ENCODE measurements around the gene CEACAM8.
"Not testable (repeated sequence)": the region's sequence is repeated elsewhere in the genome, so short reads cannot be mapped to it uniquely, and the experiment has no call there.

The CEACAM8 gene

DNA sequence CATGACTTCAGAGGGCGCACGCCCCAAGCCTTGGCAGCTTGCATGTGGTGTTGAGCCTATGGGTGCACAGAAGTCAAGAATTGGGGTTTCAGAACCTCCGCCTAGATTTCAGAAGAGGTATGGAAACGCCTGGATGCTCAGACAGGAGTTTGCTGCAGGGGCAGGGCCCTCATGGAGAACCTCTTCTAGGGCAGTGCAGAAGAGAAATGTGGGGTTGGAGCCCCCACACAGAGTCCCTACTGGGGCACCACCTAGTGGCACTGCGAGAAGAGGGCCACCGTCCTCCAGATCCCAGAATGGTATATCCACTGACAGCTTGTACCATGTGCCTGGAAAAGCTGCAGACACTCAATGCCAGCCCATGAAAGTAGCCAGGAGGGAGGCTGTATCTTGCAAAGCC is 44.2 kb downstream of the CEACAM8 start:
- in situ Hi-C loops (cut with HindIII; ENCODE audit: low pct_ligation_motif_present, low pct_unique_long_range_greater_than_20kb, low sequenced_read_pairs); DNase-seq: not testable (repeated sequence)

DNA sequence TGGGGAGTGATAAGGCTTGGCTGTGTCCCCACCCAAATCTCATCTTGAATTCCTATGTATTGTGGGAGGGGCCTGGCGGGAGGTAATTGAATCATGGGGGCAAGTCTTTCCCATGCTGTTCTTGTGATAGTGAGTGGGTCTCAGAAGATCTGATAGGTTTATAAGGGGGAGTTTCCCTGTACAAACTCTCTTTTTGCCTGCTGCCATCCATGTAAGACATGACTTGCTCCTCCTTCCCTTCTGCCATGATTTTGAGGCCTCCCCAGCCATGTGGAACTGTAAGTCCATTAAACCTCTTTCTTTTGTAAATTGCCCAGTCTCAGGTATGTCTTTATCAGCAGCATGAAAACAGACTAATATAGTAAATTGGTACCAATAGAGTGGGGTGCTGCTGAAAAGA is 45.7 kb downstream of the CEACAM8 start:
- in situ Hi-C loops (cut with HindIII; ENCODE audit: low pct_ligation_motif_present, low pct_unique_long_range_greater_than_20kb, low sequenced_read_pairs) = not testable (repeated sequence)

DNA sequence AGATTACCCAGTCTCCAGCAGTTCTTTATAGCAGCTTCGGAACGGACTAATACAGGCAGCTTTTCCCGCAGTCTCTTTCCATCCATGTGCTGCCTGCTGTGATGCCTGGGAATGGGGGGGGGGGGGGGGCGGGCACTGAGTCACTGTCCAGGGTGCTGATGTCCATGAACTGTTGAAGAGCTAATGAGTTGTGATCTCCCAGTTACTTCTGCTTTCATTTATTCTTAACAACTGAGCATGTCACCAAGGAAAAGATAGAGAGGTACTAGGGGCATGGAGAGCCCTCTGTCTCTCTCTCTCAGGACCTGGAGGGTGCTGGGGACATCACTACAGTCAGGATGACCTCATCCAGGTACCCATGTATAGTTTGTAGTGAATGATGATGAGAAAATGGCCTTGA is 46.2 kb downstream of the CEACAM8 start:
- in situ Hi-C loops (cut with HindIII; ENCODE audit: low pct_ligation_motif_present, low pct_unique_long_range_greater_than_20kb, low sequenced_read_pairs) = no loop called here
- no peak for DNase-seq

More for the DNA sequence above, 45.7 kb downstream of the CEACAM8 start:
- not testable (repeated sequence) for DNase-seq

DNA sequence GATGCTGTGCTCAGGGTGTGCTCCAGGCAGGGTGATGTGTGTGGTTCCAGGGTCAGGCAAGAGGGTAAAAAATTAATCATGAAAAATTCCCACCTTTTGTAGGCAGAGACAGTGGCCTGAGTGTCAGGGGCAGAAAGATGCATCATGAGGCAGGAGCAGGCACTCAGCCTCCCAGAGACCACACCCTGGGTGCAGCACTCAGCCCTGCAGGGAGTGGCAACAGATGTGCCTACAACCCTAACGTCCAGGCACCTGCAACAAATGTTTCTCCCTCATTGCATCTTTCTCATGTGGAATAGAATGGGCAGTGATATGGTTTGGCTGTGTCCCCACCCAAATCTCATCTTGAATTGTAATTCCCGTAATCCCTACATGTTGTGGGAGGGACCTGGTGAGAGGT is 46.8 kb downstream of the CEACAM8 start:
- no peak for DNase-seq
- in situ Hi-C loops (cut with HindIII; ENCODE audit: low pct_ligation_motif_present, low pct_unique_long_range_greater_than_20kb, low sequenced_read_pairs) = no loop called here

DNA sequence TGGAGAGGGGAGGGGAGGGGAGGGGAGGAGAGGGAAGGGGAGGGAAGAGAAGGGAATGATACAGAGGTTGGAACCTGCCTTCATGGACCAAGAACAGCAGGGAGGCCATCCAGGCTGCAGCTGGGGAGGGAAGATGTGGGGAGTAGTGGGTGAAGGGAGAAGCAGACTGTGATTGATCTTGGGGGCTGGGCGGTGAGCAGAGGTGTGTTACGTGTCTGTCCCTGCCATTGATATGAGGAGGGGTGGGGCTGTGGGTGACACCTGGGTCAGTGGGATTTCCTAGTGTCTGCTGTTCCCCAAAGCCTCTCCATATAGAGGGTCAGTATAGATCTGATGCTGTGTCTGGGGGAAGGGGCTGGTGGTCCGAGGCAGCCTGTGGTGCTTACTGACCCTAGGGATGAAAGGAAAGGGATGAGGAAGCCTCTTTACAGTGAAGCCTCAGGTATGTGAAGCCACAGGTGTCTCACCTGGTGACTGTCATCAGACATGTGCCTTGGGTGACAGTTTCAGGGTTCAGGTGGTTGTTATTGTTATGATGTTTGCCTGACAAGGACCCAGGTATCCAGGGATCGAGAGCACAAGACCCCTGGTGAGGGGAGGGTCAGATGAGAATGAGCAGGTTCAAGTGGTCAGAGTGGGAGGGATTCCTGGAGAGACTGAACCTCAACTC is 47.8 kb downstream of the CEACAM8 start:
- DNase-seq = no peak
- in situ Hi-C loops (cut with HindIII; ENCODE audit: low pct_ligation_motif_present, low pct_unique_long_range_greater_than_20kb, low sequenced_read_pairs) = no loop called here

DNA sequence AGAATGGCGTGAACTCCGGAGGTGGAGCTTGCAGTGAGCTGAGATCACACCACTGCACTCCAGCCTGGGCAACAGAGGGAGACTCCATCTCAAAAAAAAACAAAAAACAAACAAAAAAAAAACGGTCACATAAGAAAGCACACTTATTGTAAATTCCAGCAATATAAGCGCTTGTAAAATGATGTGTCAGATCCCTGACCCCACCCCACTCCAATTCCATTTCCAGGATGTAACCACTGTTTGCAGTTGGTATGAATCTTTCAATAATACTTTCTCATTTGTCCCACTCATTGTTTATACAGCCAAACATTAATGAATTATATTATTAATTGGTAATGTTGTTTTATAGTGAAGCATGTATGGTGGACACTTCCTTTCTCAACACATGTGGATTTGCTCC is 50.6 kb downstream of the CEACAM8 start:
- no peak for DNase-seq
- in situ Hi-C loops (cut with HindIII; ENCODE audit: low pct_ligation_motif_present, low pct_unique_long_range_greater_than_20kb, low sequenced_read_pairs) = no loop called here

DNA sequence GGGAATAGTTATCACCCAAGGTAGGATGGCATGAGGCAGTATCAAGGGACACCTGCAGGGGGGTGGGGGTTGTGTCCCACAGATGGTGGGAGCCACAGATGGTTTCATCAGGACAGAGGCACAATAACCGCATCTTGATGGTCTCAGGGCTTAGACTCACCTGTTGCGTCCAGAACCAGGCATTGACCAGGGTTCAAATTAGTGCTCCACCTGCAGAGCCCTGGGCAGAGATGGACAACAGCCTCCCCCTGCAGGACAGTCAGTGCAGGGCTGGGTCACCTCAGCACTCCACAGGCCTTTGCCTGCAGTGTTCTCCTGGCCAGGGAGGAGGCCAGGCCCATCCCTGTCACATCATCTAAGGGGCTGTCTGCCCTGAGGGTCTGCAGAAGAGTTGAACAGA is 51.9 kb downstream of the CEACAM8 start:
- in situ Hi-C loops (cut with HindIII; ENCODE audit: low pct_ligation_motif_present, low pct_unique_long_range_greater_than_20kb, low sequenced_read_pairs) = no loop called here
- DNase-seq = no peak

DNA sequence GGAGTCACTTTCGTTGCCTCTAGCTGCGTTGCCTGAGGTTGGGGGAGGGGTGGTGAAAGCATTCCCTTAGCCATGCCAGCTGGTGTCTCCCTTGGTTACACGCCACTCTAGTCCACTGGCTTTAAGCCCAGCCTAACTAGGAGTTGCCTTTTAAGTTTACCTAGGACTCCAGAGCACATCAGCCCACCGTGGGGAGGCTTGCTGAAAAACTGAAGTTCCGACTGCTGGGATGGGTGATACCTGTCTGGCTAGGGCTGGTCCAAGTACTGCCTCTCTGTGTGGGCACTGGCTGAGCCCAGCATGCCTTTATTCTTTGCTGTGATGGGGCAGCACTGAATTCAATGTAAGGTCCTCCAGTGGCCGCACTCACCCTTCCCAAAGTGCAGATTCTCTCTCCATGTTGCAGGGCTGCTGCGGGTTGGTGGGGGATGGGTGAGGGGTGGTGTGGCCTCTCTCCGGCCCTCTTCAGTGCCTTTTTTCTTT is 54.6 kb downstream of the CEACAM8 start:
- no peak for DNase-seq
- in situ Hi-C loops (cut with HindIII; ENCODE audit: low pct_ligation_motif_present, low pct_unique_long_range_greater_than_20kb, low sequenced_read_pairs) = no loop called here

DNA sequence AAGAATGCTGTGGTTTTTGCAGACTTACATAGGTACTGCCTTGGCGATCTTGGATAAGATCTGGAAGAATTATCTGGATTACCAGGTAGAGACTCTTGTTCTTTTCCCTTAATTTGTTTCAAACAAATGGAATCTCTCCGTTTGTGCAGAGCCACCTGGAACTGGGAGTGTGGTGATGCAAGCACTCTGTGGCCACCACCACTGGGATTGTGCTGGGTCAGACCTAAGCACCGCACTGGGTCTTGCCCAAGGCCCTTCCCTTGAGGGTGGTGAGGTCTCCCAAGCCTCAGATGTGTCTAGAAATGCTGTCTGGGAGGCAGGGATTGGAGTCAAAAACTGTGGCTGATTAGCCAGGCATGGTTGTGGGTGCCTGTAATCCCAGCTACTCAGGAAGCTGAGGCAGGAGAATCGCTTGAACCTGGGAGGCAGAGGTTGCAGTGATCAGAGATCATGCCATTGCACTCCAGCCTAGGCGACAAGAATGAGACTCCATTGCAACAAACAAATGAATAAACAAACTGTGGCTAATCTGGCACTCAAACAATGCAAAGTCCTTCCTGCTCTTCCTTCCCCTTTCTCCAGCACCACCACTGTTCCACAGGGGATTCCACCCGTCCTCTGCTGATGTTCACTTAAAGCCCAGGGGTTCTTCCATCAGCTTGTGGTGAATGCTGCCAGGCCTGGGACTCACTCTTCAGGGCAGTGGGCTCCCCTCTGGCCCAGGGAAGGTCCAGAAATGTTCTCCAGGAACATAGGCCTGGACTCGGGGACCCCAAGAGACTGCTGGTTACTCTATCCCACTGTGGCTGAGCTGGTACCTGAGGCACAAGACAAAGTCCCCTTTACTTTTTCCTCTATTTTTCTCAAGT is 55.6 kb downstream of the CEACAM8 start:
- no peak for DNase-seq
- in situ Hi-C loops (cut with HindIII; ENCODE audit: low pct_ligation_motif_present, low pct_unique_long_range_greater_than_20kb, low sequenced_read_pairs) = no loop called here

DNA sequence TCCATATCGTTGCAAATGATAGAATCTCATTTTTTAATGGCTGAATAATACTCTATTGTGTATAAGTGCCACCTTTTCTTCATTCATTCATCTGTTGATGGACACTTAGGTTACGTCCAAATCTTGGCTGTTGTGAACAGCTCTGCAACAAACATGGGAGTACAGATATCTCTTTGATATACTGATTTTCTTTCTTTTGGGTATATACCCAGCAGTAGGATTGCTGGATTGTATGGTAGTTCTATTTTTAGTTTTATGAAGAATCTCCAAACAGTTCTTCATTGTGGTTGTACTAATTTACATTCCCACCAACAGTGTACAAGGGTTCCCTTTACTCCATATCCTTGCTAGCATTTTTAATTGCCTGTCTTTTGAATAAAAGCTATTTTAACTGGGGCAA is 59.4 kb downstream of the CEACAM8 start:
- in situ Hi-C loops (cut with HindIII; ENCODE audit: low pct_ligation_motif_present, low pct_unique_long_range_greater_than_20kb, low sequenced_read_pairs) = not testable (repeated sequence)

DNA sequence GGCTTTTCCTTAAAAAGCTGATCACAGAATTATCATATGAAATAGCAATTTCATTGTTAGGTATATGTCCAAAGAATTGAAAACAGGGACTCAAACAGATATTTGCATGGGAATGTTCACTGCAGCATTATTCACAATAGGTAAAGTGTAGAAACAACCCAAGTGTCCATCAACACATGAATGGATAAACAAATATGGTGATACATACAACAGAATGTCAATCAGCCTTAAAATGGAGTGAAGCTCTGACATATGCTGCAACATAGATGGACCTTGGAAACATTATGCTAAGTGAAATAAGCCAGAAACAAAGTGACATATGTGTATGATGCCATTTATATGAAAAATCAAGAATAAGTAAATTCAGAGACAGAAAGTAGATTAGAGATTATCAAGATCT is 60.3 kb downstream of the CEACAM8 start:
- in situ Hi-C loops (cut with HindIII; ENCODE audit: low pct_ligation_motif_present, low pct_unique_long_range_greater_than_20kb, low sequenced_read_pairs) = no loop called here
- DNase-seq = no peak

More for the DNA sequence above, 59.4 kb downstream of the CEACAM8 start:
- not testable (repeated sequence) for DNase-seq

DNA sequence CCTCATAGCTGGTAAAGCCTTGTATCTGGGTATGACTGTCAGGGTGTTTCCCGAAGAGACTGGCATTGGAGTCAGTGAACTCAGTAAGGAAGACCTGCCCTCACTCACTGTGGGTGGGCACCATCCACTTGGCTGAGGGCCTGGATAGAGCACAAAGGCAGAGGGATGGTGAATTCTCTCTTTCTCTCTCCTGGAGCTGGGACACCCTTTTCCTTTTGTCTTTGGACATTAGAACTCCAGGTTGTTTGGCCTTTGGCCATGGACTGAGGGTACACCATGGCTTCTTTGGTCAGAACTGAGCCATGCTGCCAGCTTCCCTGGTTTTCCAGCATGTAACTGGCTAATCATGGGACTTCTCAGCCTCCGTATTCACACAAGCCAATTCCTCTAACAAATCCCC is 61.8 kb downstream of the CEACAM8 start:
- in situ Hi-C loops (cut with HindIII; ENCODE audit: low pct_ligation_motif_present, low pct_unique_long_range_greater_than_20kb, low sequenced_read_pairs) = no loop called here
- no peak for DNase-seq

DNA sequence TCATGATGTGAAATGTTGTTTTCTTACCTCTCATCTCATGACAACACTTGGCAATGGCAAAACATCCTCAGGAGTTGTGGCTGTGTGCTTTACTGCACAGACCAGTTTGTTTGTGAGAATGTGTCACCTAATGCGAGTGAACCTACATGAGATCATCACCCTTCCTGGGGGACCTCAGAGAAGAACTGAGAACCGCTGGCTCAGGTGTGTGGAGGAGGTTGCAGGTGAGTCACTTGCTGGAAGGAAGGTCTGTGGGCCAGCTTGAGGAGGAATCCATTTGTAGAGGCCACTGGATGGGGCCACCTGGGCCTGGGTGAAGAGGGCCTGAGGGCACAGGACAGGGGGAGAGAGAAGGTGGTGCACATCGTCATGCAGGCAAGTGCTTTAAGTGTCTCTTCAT is 63.4 kb downstream of the CEACAM8 start:
- no peak for DNase-seq
- in situ Hi-C loops (cut with HindIII; ENCODE audit: low pct_ligation_motif_present, low pct_unique_long_range_greater_than_20kb, low sequenced_read_pairs) = no loop called here
